ENCODE results near the gene SLC6A19. TPM values are rescaled to one million over a fixed set of nuclear protein-coding genes. Genes with fewer than 3 reads are reported as not detected.

Gene SLC6A19
- total and polyA plus RNA-seq, 2 of the 13 experiments (the other 11 are each of a cell fraction or from before 2014, with no cell fraction given): 0.02 TPM; not detected in 1

GRCh38 chr5:1182633-1183423 is 18.6 kb upstream of the SLC6A19 start (continued):
- peak; percentile 74 for TF ChIP-seq ARID4A (CRISPR knock-in tag; IDR thresholded peaks at IDR 0.05; ENCODE audit: borderline replicate concordance)
- 0 out of 2 replicates have a peak, but pooled peaks have one; percentile 58 for TF ChIP-seq HOXA5 (CRISPR knock-in tag; IDR thresholded peaks at IDR 0.05)
- peak; percentile 65 for TF ChIP-seq ASH2L (IDR thresholded peaks at IDR 0.05; ENCODE audit: insufficient read length, low read depth, low read length)
- TF ChIP-seq SALL2 (CRISPR knock-in tag; IDR thresholded peaks at IDR 0.05): peak; percentile 63; the same call in 1 of the 2 replicates
- no peak for TF ChIP-seq ZFP82 (CRISPR knock-in tag; IDR thresholded peaks at IDR 0.05; ENCODE audit: borderline replicate concordance)
- peak; percentile 84 for TF ChIP-seq RBFOX2 (IDR thresholded peaks at IDR 0.05; ENCODE audit: low read depth, low read length)
- no peak for TF ChIP-seq MBNL3 (CRISPR knock-in tag; conservative IDR thresholded peaks at IDR 0.05)
- TF ChIP-seq NONO (IDR thresholded peaks at IDR 0.05): no peak
- peak; percentile 63; the same call in 1 of the 2 replicates for TF ChIP-seq NONO (CRISPR knock-in tag; conservative IDR thresholded peaks at IDR 0.05)
- no peak for TF ChIP-seq NFIB (CRISPR knock-in tag; IDR thresholded peaks at IDR 0.05; ENCODE audit: borderline replicate concordance)
- TF ChIP-seq POLR2A (IDR thresholded peaks at IDR 0.05; ENCODE audit: insufficient read depth in 1 of 2, low read depth in 2 of 2, low read length in 2 of 2): peak in 1 of 2 experiments; percentile 83; a peak in 2 of 4 replicates
- no peak for TF ChIP-seq ZNF484 (CRISPR knock-in tag; IDR thresholded peaks at IDR 0.05; ENCODE audit: borderline replicate concordance, low read depth)
- TF ChIP-seq RARG (CRISPR knock-in tag; IDR thresholded peaks at IDR 0.05; ENCODE audit: low read depth): no peak
- peak; percentile 52 for TF ChIP-seq ZNF781 (CRISPR knock-in tag; IDR thresholded peaks at IDR 0.05; ENCODE audit: borderline replicate concordance, not compliant biosample characterization)
- no peak for TF ChIP-seq SOX6 (IDR thresholded peaks at IDR 0.05)
- TF ChIP-seq SOX6 (CRISPR knock-in tag; IDR thresholded peaks at IDR 0.05): peak; percentile 85
- peak; percentile 16; the same call in 1 of the 2 replicates for TF ChIP-seq FOXA3 (CRISPR knock-in tag; IDR thresholded peaks at IDR 0.05)
- TF ChIP-seq FOXP4 (CRISPR knock-in tag; IDR thresholded peaks at IDR 0.05): peak; percentile 4; the same call in 1 of the 2 replicates
- no peak for TF ChIP-seq CBX2 (IDR thresholded peaks at IDR 0.05; ENCODE audit: low read depth, low read length)
- TF ChIP-seq CBX2 (CRISPR knock-in tag; IDR thresholded peaks at IDR 0.05; ENCODE audit: low read depth): no peak
- TF ChIP-seq STAG1 (CRISPR knock-in tag; IDR thresholded peaks at IDR 0.05): no peak
- no peak for TF ChIP-seq ZNF512 (CRISPR knock-in tag; IDR thresholded peaks at IDR 0.05)

All from HepG2 (cell line).